Measurements from ENCODE around the gene HOXA3. TPM values are rescaled to one million over a fixed set of nuclear protein-coding genes. Genes with fewer than 3 reads are reported as not detected.

HOXA3 gene
- total RNA-seq, 1 donor from 2014 or later = not detected

DNA sequence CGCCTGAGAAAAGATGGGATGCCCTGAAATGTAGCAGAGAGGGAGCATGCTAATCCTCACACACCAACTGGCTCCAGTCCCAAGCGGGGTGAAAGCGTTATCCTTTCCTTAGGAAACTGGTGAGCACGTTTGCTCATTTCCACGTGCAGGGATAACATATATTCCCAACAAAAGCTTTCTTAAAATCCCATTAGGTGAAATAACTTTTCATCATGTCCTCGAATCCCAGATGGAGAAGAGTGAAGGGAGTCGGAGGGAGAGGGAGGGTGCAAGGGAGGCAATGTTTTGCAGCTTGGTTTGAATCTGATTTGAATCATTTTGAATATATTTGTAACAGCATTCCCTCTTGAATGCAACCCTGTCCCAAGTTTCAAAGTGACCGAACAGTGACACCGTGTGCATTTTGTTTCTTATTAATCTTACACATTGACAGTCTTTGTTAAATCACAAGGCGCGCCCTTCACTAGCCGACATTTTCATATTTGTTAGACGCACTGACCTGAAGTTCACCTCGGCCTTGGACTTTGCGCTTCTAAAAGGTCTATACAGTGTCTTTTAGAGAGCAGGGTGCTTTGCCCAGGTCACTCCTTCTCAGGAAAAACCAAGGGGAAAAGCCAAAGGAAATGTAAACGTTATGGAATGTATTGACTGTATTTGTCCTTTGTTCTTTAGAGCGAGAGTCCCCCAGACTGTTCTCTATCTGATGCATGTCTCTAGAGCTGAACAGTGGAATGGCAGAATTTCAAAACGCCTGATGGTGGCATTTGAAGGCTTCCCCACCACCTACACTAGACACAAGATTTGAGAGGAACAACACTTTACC is 18.8 kb downstream of the HOXA3 start:
- no peak for DNase-seq (ENCODE audit: low spot score in 2 of 2)
- FAIRE-seq = no peak

DNA sequence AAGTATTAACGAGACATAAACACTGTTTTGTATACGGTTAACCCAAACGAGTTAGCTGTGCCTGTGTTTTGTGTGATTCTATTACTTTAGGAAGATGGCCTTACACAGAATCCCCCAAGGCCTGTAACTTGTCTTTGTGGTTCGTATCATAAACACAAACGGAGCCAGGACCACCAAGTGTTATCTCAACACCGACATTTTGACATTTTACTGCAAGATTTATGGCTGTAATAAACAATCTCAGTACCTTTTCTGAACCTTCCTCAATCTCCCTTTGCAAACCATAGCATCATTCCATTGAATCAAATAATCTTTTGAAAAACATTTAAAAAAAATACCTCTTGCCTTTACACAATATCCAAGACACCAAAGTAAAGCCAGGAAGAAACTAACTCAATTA is 19.4 kb downstream of the HOXA3 start:
- no peak for FAIRE-seq

DNA sequence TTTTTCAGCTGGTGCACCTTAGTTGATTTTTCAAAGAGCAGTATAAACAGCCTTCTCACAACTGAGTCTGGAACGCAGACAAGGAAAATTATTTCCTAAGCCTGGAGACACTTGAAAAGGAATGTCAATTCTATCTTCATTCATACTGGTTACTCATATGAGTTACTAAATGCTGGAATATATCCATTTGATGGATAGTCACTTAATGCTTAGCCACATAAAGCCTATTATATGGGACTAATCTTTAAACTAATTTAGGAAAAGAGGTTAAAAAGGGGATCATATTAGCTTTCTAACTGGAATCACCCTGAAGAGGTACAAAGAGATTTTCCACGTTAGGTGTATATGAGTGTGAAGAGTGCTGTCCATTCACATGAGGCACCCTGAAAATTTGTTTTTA is 20.2 kb downstream of the HOXA3 start:
- no peak for FAIRE-seq
- no peak for DNase-seq (ENCODE audit: low spot score in 2 of 2)

More for the DNA sequence above, 19.4 kb downstream of the HOXA3 start:
- no peak for DNase-seq (ENCODE audit: low spot score in 2 of 2)

DNA sequence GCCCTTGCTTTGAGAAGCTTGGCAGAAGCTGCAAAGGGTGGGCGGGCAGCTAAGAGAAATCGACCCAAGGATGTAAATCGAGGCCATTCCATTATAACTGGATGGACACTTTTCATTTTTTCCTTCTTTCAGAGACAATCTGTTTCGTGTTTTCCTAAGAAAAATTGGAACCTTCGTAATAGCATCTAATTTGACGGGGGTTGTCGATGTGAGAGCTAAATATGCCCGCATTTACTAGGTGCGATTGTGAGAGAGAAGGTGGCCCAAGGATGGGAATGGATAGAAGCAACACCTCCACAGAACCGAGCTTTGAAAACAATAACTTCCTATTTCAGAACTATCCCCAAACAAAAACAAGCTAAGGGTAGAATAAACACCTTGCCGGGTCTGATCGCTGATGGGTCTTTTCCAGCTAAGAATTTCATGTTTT is 21.0 kb downstream of the HOXA3 start:
- no peak for DNase-seq (ENCODE audit: low spot score in 2 of 2)
- FAIRE-seq = no peak

DNA sequence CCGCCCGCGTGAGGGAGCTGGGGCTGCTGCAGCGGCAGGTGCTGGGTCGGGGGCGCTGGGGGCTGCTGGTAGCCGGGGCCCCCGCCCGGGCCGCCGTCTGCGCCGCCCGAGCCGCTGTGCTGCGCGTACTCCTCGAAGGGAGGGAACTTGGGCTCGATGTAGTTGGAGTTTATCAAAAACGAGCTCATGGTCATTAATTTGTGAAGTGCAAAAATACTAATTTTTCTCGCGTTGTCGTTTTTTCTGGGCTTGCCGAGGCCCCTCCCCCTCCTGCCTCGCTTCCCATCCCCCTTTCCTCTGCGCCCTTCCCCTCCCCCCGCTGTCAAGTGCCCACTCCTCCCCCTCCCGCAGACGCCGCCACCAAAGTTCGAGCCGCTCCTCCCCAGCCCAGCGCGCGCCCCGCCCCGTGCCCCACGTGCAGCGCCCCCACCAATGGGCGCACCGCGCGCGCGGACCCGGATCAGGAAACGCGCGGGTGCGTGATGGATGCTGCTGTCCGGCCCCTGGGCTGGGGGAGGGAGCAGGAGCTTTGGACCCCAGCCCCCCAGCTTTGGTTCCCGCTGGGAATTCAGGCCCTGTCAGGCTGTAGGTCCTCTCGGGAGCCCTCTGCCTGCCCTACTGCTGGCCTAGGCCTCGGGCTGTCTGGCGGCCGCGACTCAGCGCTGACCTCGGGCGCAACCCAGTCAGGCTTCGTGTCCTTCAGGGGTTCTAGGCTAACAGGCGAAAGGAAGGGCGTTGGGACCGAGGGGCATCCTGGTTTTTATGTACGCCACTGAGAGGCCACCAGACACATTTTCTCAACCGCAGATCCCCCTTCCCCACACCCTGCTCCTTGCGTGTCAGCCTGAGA is 21.6 kb downstream of the HOXA3 start, which contains the start of gene HOXA4:
Gene HOXA4 (minus strand): TSS at position 218 of the 850 bp plus-strand sequence. CDS start 24 bp downstream, at position 194.
- FAIRE-seq (no peak), DNase-seq (ENCODE audit: low spot score in 2 of 2) (no peak)

DNA sequence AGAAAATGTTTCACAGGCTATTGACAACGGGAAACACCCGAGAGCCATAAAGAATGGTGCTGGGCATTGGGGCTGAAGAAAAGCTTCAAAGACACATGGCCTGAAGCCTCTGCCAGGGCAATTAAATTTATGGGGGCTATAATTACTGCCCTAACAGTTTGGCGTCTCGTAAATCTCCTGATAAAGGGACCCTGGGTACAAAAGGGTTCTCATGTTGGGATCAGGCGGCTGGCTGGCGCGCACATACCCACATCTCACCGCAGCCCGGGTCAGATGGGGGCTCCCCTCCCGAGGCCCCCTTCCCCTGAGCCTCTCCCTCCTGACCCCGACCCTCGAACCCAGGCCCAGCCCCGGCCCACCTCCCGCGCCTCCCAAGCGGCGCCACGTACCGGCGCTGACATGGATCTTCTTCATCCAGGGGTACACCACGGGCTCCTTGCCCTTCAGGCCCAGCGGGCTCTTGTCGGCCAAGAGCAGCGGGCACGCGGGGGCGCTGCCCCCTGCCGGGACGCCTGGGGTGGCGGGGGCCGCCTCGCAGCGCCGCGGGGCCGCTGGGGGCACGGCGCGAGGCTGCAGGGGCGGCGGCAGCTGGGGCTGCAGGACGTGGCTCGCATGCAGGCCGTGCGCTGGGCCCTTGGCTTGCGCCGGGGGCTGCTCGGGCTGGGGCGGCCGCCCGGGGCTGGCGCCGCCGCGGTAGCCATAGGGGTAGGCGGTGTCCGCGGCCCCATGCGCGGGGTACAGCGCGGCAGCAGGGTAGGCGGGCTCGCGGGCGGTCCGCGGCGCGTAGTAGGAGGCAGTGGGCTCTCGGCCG is 22.4 kb downstream of the HOXA3 start:
- FAIRE-seq (no peak), DNase-seq (ENCODE audit: low spot score in 2 of 2) (no peak)

DNA sequence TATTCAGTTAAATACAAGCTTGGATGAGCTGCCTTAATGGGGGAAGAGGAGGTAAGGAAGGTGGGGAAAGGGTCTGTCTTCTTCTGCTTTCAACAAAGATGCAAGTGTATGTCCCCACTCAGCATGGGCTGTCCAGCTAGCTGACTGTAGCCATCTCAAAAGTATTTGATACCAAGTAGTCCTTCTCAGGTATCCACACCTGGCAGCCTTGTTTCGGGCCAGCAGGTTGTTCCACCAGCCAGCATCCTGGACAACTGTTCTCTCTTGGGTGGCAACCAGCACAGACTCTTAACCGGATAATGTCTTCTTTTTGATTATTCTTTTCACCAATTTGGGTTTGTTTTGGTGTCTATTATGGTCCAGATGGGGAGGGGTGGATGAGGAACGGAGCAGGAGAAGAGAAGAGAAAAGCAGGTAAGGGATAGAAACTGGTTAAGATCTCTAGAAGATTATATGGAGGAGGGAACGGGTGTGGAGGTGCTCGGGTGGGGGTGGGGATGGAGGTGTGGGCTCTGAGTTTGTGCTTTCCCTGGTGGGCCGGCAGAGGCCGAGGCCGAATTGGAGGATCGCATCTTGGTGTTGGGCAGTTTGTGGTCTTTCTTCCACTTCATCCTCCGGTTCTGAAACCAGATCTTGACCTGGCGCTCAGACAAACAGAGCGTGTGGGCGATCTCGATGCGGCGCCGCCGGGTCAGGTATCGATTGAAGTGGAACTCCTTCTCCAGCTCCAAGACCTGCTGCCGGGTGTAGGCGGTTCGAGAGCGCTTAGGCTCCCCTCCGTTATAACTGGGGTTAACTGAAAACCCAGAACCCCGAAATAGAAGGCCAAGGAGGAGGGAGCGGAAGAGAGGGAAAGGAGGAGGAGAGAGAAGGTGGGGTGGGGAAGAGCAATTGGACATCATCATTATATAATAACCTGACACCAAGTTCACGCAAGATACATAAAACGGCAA is 23.3 kb downstream of the HOXA3 start:
- FAIRE-seq (no peak), DNase-seq (ENCODE audit: low spot score in 2 of 2) (no peak)

DNA sequence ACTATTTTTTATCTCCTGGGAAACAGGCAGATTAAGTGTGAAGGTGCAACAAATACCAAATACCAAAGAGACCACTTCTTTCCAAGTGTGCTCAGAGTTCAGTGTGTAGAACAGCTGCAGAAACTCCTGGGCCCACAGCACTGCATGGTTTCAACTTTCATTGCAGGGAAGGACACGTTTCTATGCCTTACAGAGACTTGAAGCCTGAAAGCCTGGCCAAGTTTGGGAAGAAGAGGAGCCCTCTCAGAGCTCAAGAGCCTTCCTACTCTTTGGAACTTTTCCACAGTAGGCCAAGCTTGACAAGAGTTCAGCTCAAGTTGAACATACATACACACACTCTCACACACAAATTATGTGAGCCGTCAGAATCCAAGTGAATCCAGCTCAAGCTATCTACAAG is 24.3 kb downstream of the HOXA3 start:
- DNase-seq (ENCODE audit: low spot score in 2 of 2) (no peak), FAIRE-seq (no peak)

DNA sequence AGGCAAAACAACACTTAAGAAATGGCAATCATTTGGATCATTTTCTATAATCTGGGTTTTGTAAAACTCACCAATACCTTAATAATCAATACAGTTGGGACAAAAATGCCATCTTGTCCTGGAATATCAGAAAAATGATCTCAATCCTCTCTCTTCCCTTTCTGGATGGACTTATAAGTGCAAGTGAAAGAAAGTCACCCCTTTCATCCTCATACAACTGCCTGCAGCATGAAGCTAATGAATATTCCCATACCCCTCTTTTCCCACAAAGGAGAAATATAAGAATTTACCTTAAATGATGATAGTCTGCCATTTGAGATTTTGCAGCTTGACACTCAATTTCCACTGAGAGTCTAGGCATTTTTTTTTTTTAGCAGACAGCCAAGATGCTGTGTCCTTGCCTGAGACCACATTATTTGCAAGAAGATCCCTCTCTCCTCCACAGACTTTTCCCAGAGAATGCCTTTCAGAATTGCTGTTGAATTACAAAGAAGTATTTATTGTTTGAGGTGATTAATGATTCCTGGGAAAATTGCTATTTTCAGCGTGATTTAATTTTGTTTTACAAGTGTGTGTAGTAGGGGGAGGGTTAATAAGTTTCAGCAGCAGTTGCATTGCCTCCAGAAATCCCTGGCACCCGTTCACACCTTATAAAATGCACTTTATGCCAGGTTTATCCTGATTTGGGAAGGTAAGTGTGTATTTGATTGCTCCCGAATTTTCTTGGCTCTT is 25.6 kb downstream of the HOXA3 start:
- FAIRE-seq = no peak
- DNase-seq (ENCODE audit: low spot score in 2 of 2) = no peak

DNA sequence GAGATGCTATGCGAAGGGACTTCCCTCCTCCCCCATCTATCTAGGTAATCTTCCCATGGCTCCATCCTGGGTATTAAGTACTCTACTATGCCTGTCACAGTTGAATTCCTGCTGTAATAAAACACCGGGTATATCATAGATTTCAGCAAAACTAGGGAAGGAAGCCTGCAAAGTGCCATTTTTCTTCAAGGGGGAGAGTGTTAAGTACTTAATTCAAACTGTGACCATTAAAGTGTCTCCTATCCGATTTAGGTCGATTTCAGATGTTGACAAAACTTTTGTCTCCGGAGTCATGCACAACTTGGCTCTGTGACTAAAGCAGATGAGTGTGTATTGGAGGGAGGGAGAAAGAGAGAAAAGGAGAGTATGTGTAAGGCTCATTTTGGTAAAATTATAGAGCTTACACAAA is 26.4 kb downstream of the HOXA3 start:
- DNase-seq (ENCODE audit: low spot score in 2 of 2) = no peak
- no peak for FAIRE-seq

DNA sequence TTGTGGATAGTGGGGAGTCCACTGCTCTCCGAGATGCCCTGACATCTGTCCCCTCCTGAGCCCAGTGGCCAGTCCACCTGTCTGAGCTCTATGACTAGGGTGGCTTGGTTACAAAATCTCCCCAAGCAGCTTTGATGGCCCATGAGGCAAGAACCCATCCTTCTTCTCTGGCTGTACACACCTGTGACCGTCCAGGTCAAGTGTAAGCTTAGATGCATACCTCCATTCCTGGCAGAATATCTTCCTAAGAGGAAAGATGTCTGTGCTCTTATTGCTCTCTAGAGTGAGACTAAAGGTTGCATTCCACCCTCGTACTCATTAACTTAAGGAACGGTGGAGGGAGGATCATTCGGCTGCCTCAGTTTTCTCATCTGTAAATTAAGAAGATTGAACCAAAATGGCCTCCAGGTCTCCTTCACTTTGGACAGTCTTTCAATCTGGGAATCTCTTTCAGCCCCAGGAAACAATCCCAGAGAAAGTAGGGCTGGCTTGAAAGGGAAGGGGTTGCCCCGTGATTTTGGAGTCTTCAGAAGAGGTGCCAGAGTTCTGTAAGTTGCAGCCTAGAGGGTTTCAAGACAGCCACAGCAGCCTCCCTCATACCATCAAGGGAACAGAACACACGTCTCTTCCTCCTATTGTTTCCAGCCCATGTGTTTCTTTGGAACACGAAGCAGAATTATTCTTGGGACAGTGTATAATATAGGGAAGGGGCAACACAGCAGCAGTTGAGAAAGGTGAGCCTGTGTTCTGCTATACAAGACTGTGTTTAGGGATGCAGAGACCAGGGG is 27.3 kb downstream of the HOXA3 start:
- FAIRE-seq (no peak), DNase-seq (ENCODE audit: low spot score in 2 of 2) (no peak)

DNA sequence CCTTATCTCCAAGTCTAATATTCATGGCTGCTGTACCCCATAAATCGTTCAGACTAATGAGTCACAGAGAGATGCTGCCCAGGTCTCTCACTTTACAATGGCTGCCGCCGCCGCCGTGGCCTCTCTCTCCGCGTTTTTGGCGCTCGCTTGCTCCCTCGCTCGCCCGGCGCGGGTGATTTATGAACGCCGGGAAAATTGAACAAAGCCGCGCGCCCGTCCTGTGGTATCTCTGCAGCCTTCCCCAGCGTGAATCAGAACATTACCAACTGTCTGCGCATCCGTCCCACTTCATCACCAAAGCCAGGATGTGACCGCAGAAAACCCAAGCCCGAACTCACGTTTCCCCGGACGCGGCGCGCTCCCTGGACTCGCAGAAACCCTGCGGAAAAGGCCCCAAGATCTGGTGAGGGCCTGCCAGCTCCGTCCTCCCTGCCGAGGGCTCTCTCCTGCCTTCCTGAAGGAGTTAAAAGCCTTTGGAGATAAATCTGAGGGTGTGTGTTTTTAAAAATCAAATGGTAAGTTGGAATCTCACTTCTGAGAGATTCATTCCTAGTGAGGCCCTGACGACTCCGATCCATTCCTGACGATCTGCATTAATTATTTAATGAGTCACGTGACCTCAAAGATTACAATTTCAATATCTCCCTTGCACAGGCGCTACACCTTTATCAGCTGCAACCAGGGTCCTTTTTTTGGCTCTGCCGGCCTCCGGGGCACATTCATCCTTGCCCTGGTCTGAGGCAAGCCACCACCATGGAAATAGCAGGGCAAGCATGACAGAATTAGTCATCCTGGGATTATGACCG is 28.1 kb downstream of the HOXA3 start:
- FAIRE-seq (no peak), DNase-seq (ENCODE audit: low spot score in 2 of 2) (no peak)

DNA sequence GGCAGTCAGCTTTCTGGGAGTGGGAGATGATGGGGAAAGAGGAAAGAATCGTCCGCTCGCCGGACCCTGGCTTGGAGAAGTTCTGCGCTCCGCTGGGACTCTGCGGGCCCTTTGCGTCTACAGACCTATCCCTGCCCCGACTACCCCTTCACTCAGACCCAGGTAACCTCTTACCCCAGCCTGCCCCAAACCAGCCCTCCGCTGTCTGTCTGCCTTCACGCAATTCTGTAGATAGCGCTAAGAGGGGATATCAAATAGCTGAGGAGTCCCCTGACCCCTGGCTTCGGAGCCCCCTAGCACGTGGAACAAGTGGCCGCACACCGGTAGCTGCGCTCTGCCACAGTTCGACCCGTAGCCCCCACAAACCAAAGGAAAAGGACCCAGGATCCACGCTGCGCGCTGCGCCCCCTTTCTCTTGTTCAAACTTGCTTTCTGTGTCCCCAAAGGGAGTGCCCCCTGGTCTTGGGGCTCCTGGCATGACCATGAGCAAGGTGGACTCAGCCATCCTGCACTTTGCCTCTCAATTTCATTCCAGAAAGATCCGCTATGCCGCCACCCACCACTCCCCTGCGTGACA is 28.8 kb downstream of the HOXA3 start:
- DNase-seq (ENCODE audit: low spot score in 2 of 2) = no peak
- FAIRE-seq = no peak

DNA sequence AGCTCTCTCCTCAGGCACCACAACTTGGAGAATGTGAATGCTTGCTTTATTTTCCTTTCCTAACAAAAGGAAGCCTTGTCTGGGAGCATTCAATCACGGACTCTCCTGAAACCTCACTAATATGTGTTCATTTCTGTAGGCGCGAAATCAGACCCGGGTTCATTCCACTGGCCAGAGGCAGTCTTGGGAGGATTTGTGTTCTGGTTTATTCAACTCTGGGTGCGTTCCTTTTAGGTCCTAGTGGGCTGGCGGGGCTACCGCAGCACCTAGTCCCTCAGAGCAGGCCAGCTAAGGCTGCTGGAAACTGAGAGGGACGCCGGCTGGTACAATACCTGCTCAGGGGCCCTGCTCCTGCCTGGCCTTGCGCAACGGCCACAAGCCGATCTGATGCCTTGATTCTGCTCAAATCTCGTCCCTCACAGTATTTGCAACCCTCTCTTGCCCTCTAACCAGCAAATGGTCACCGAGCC is 29.3 kb downstream of the HOXA3 start:
- DNase-seq (ENCODE audit: low spot score in 2 of 2) (no peak), FAIRE-seq (no peak)

DNA sequence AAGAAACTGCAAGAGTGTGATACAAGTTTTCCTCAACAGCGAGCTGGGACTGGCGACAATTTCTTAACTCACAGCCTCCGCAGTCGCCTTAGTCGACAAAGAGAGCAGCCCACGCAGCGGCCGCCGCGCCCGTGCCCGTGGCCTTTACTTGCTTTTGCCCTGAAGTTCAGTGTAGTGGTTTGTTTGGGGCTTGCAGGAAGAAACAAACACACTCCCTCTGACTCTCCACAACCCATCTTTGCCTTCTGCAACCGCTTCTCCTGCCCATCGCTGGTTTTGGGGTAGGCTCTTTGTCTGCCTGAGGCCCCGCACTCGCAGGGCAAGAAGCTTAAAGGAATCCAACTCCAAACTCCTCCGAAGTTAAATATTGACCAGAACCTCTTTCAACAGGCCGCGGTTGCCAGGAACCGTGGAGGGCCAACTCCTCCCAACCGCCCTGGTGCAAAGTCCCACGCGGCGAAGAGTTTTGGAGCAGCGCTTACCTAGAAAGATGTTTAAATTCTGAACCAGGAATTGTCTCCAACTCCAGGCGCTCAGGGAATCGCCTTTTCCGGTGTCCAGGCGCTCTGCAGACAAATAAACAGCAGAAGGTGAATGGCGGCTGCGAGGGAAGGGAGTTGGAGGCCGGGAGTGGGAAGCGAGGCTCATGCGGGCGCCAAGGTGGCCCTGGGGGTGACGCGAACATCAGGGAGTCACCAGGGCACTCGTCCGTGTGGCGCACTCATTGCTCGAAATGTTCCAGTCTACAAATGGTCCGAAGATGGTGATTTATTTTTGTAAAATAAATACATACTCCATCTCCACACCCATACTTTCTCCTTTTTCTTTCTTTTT is 30.1 kb downstream of the HOXA3 start:
- DNase-seq (ENCODE audit: low spot score in 2 of 2) (no peak), FAIRE-seq (no peak)

DNA sequence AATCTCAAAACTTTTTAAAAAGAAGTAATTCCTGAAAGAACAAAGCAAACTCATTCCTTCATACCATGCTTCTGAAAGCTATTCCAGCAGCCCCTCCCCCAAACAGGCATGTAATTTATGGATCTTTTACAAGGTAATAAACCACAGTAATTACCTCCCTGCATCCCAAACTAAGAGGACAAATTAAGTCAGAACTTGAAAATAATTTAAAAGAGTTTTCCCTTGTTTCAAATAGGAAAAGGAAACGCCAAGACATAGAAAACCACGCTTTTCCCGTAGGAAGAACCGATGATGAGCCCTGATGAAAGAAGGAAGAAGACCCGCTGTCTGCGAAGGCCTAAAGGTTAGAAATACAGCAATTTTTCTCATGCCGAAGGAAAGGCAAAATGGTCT is 30.7 kb downstream of the HOXA3 start:
- no peak for FAIRE-seq
- DNase-seq (ENCODE audit: low spot score in 2 of 2) = no peak
